Measurements from ENCODE around the gene GUCY1A1. TPM values are rescaled to one million over a fixed set of nuclear protein-coding genes. Genes with fewer than 3 reads are reported as not detected.

GUCY1A1 gene
- total and polyA plus RNA-seq, 2 of the 4 experiments (the other 2 are of a cell fraction) = 0.19 to 0.54 TPM

DNA sequence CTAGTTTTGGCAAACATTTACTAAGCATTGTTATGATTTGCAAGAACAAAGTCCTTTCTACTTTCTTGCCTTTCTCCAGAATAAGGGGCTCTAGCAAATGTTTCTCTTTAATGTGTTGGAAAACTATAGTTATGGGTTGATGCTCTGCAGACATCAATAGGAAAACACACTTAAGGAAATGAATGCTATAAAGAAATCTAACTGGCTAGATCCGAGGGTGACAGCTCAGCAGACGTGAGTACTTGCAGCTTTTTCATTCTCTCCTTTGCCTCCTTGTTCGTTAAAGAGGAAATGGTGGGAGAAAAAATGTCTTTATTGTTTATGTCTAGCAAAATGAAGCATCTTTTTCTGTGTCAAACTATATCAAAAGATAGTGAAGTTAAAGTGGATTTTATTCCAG is 98.5 kb downstream of the GUCY1A1 start:
- H3K36me3 ChIP-seq (ENCODE audit: control insufficient read depth, insufficient read depth, low read length) = no peaks in the 10 kb centered on the region; the same call in 1 of the 2 replicates
- H3K4me3 ChIP-seq (ENCODE audit: insufficient read depth, low read depth, low read length) = no peak overlapping the region
- BruUV-seq (replicated peaks) = no TSS peak
- no peak overlapping the region for H4K8ac ChIP-seq (ENCODE audit: low read depth in 2 of 2, low read length in 2 of 2)
- no peaks in the 10 kb centered on the region for H3K9me1 ChIP-seq (ENCODE audit: insufficient read depth, low read length)
- CTCF ChIA-PET = no interaction called here
- no peaks in the 10 kb centered on the region for H3K79me1 ChIP-seq (ENCODE audit: low read depth in 1 of 2, low read length in 2 of 2)
- H4K20me1 ChIP-seq (ENCODE audit: insufficient read depth, low read length) = no peaks in the 10 kb centered on the region
- TF ChIP-seq CHD1 (IDR thresholded peaks at IDR 0.05; ENCODE audit: low read depth, low read length) (no peak), RFX5 (IDR thresholded peaks at IDR 0.05; ENCODE audit: low read depth, low read length) (no peak), POLR2A (IDR thresholded peaks at IDR 0.05; ENCODE audit: low read depth, low read length) (no peak), BHLHE40 (IDR thresholded peaks at IDR 0.05; ENCODE audit: low read depth, low read length) (no peak), FOS (IDR thresholded peaks at IDR 0.05; ENCODE audit: low read depth, low read length) (no peak), CEBPB (IDR thresholded peaks at IDR 0.05; ENCODE audit: low read depth, low read length) (no peak)
- TF ChIP-seq, protein P1, sequence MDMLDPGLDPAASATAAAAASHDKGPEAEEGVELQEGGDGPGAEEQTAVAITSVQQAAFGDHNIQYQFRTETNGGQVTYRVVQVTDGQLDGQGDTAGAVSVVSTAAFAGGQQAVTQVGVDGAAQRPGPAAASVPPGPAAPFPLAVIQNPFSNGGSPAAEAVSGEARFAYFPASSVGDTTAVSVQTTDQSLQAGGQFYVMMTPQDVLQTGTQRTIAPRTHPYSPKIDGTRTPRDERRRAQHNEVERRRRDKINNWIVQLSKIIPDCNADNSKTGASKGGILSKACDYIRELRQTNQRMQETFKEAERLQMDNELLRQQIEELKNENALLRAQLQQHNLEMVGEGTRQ (IDR thresholded peaks at IDR 0.05; ENCODE audit: low read depth, low read length) = no peak
- intact Hi-C loops (cut with micrococcal nuclease) (loop anchor here (5.0 kb wide), 1 partner anchor 98 kb away; the partner anchor contains the start of gene GUCY1A1), in situ Hi-C loops (cut with MboI; ENCODE audit: low sequenced_read_pairs) (no loop called here), dilution Hi-C loops (cut with HindIII; ENCODE audit: low sequenced_read_pairs, unreplicated experiment) (no loop called here)
- no peak overlapping the region for H2BK5ac ChIP-seq (ENCODE audit: low read depth, low read length, poor library complexity, severe bottlenecking)
- H2BK120ac ChIP-seq (ENCODE audit: low read depth, low read length) = no peak overlapping the region
- H3K14ac ChIP-seq (replicated peaks; ENCODE audit: low read depth, low read length) = no peak overlapping the region
- no CpG with 5 or more reads among the region's 3 CpGs for WGBS, 2 experiments (ENCODE audit: extremely low coverage in 2 of 2, insufficient read length in 1 of 2)
- peaks cover 4% of the 10 kb centered on the region; the same call in 1 of the 2 replicates for H3K4me1 ChIP-seq (ENCODE audit: control insufficient read depth, insufficient read depth, low read length)
- H2AK9ac ChIP-seq (replicated peaks; ENCODE audit: low read depth, low read length, poor library complexity) = no peak overlapping the region
- POLR2A ChIA-PET (ENCODE audit: unreplicated experiment) = no interaction called here
- H2AK5ac ChIP-seq (ENCODE audit: low read depth, low read length) = no peak overlapping the region
- H3K4ac ChIP-seq (ENCODE audit: low read depth, low read length) = no peak overlapping the region
- no peak overlapping the region for H2BK15ac ChIP-seq (ENCODE audit: low read depth, low read length)
- H3K18ac ChIP-seq (ENCODE audit: low read depth, low read length) = no peak overlapping the region
- no peak overlapping the region for H3K9ac ChIP-seq (ENCODE audit: low read depth, low read length)
- no peak overlapping the region for H2AFZ ChIP-seq (replicated peaks; ENCODE audit: low read length, poor library complexity)
- no peaks in the 10 kb centered on the region for H3K9me3 ChIP-seq (ENCODE audit: control insufficient read depth, insufficient read depth, low read length)
- H3K27me3 ChIP-seq (ENCODE audit: control insufficient read depth, insufficient read depth, low read length) = no peaks in the 10 kb centered on the region
- ATAC-seq (ENCODE audit: low read depth) = no peak
- no peak for DNase-seq
- H3K23ac ChIP-seq (ENCODE audit: low read depth, low read length) = no peak overlapping the region
- H2BK20ac ChIP-seq (ENCODE audit: low read depth, low read length) = no peak overlapping the region
- no peak overlapping the region for H3K56ac ChIP-seq (ENCODE audit: extremely low read depth, insufficient read depth, low read length)
- H4K5ac ChIP-seq (ENCODE audit: low read depth, low read length) = no peak overlapping the region
- no peak overlapping the region for H3K27ac ChIP-seq (ENCODE audit: insufficient read depth, low read length)
- H4K91ac ChIP-seq (ENCODE audit: insufficient read depth, low read depth, low read length) = no peak overlapping the region
- no peak overlapping the region for H3K4me2 ChIP-seq (ENCODE audit: low read depth, low read length)
